HEK293T (cell line): Measurements from ENCODE around the gene C1QB.

ENCODE experiments used
- ARNT ChIP-seq: fragments of 450-650 bp; IDR thresholded peaks from 2 replicates; pipeline ENCODE4 v1.6.1; 2017; ENCODE audit warnings: mild to moderate bottlenecking
- BHLHE40 ChIP-seq: fragments of 450-650 bp; IDR thresholded peaks from 2 replicates; pipeline ENCODE4 v1.6.1; 2016; ENCODE audit warnings: mild to moderate bottlenecking, moderate library complexity, borderline replicate concordance
- ELF4 ChIP-seq: fragments of 450-650 bp; IDR thresholded peaks from 2 replicates; pipeline ENCODE4 v1.6.1; 2017; ENCODE audit warnings: antibody characterized with exemption
- FOXA1 ChIP-seq: fragments of 450-650 bp; IDR thresholded peaks from 2 replicates; pipeline ENCODE4 v1.6.1; 2016; ENCODE audit warnings: mild to moderate bottlenecking
- FOXK2 ChIP-seq: fragments of 450-650 bp; IDR thresholded peaks from 2 replicates; pipeline ENCODE4 v1.6.1; 2016; ENCODE audit warnings: mild to moderate bottlenecking
- FOXM1 ChIP-seq: fragments of 450-650 bp; IDR thresholded peaks from 2 replicates; pipeline ENCODE4 v1.6.1; 2017; ENCODE audit warnings: mild to moderate bottlenecking, borderline replicate concordance
- HDGF ChIP-seq: fragments of 450-650 bp; IDR thresholded peaks from 2 replicates; pipeline ENCODE4 v1.6.1; 2017; ENCODE audit warnings: antibody characterized with exemption, borderline replicate concordance
- LEF1 ChIP-seq: fragments of 450-650 bp; IDR thresholded peaks from 2 replicates; pipeline ENCODE4 v1.6.1; 2017; ENCODE audit warnings: mild to moderate bottlenecking, borderline replicate concordance
- NFRKB ChIP-seq: fragments of 450-650 bp; IDR thresholded peaks from 2 replicates; pipeline ENCODE4 v1.6.1; 2016; ENCODE audit warnings: mild to moderate bottlenecking, moderate library complexity
- PKNOX1 ChIP-seq: fragments of 450-650 bp; IDR thresholded peaks from 2 replicates; pipeline ENCODE4 v1.6.1; 2016
- SP1 ChIP-seq: fragments of 450-650 bp; IDR thresholded peaks from 2 replicates; pipeline ENCODE4 v1.6.1; 2017
- SUZ12 ChIP-seq: fragments of 450-650 bp; IDR thresholded peaks from 2 replicates; pipeline ENCODE4 v1.6.1; 2016; ENCODE audit warnings: mild to moderate bottlenecking
- TARDBP ChIP-seq: fragments of 450-650 bp; IDR thresholded peaks from 2 replicates; pipeline ENCODE4 v1.6.1; 2016

- no peak for TF ChIP-seq TARDBP
- no peak for TF ChIP-seq HDGF
- TF ChIP-seq BHLHE40, result no peak
- TF ChIP-seq FOXK2, result no peak
- no peak for TF ChIP-seq NFRKB
- TF ChIP-seq LEF1, result no peak
- TF ChIP-seq SUZ12, result no peak
- no peak for TF ChIP-seq PKNOX1
- TF ChIP-seq SP1, result no peak
- TF ChIP-seq ELF4, result no peak
- no peak for TF ChIP-seq FOXM1
- no peak for TF ChIP-seq FOXA1
- TF ChIP-seq ARNT, result no peak
These were observed 7.1 kb upstream of the C1QB start for GRCh38 chr1:22645931-22646330.
